Pancreas (tissue), 10 donors: ENCODE measurements around the gene CCDC88C. TPM values are rescaled to one million over a fixed set of nuclear protein-coding genes. Genes with fewer than 3 reads are reported as not detected.

Source experiments
- ATAC-seq, 4 donors: fragments of 200-7000 bp; cut with Tn5 transposase; one replicate each; pipeline versions ENCODE4 v1.8.0 to v1.9.1; 2020; ENCODE audit warnings: mild to moderate bottlenecking in 4 of 4, moderate library complexity in 4 of 4
- DNase-seq, 6 donors: peaks; one replicate each; pipeline ENCODE4 v3.0.0-alpha.2; 2020
- FAIRE-seq: peaks from 2 replicates; lab custom pipeline; 2012; peaks lifted over from hg19 to GRCh38; lab: Jason Lieb, UNC
- H3K27ac ChIP-seq, 4 donors: fragments of 200-600 bp; sonication (generic); 1 replicate in 3 of 4; 2 replicates in 1 of 4; pipeline versions ENCODE4 v1.5.0 to v1.8.0; 2020
- H3K27me3 ChIP-seq, 4 donors: fragments of 200-600 bp; one replicate each; pipeline ENCODE4 v1.8.0; 2021
- H3K36me3 ChIP-seq, 3 donors: fragments of 200-600 bp; sonication (generic) in 1 of 3; one replicate each; pipeline versions ENCODE4 v1.5.0 to v1.8.0; 2020 to 2021
- H3K4me1 ChIP-seq, 3 donors: fragments of 200-600 bp; one replicate each; pipeline ENCODE4 v1.8.0; 2021
- H3K4me3 ChIP-seq, 4 donors: fragments of 200-600 bp; sonication (generic) in 2 of 4; one replicate each; pipeline versions ENCODE4 v1.5.0 to v1.8.0; 2020 to 2021
- H3K9me3 ChIP-seq, 4 donors: fragments of 200-600 bp; one replicate each; pipeline ENCODE4 v1.8.0; 2021
- WGBS, 2 donors: extraction: QIAGEN DNeasy Blood & Tissue Kit; methylation state at CpG; one replicate each; pipeline ENCODE4 v1.1.7; 2013; 5-methylcytosine and 5-hydroxymethylcytosine counted together
- intact Hi-C, 3 donors: fragments of 100-400 bp; cut with DNase I; formaldehyde crosslinking; loops; one replicate each; pipeline versions ENCODE4 v1.11.1 to v1.14.2; 2022
- polyA plus RNA-seq, 2 donors: library from polyadenylated mRNA; stranded (reverse); fragments of 200-250 nt; gene quantifications; one replicate each; pipeline ENCODE4 v1.2.3, GENCODE V29; 2013
- total RNA-seq, 6 donors: library from RNA; stranded (reverse); fragmentation: NEBNext Ultra II Directional in 4 of 6; extraction: Animal tissue kit (Norgen Biotek cat#: 25700) in 4 of 6; gene quantifications; one replicate each; pipeline versions ENCODE4 v1.2.1 to v1.2.4, GENCODE V29; 2021 to 2023
- TF ChIP-seq, protein P1 (sequence below), 4 donors: fragments of 200-600 bp; sonication (generic) in 3 of 4; IDR thresholded peaks; one replicate each; pipeline versions ENCODE4 v1.5.0 to v1.8.0; 2021; ENCODE audit warnings: antibody characterized with exemption in 4 of 4
- donor health status: healthy with polysubstance abuse.
- donor health status: DM: no; HTN: no; CAD: no; lungs with moderate emphysema.
- donor health status: DM: no; HTN: no; CAD: no.
- donor health status: control.
- donor health status: control.
- donor health status: Bipolar disorder and iron deficiency.
- donor health status: DM: yes; HTN: yes; CAD: no.
- donor health status: DM: no; HTN: no; CAD: no.
- donor health status: DM: no; HTN: no; CAD: no.
- donor health status: DM: yes; HTN: yes; CAD: no.

CCDC88C gene
- total and polyA plus RNA-seq, 8 donors, result 10.3 to 20.2 (median 14.6) TPM

DNA sequence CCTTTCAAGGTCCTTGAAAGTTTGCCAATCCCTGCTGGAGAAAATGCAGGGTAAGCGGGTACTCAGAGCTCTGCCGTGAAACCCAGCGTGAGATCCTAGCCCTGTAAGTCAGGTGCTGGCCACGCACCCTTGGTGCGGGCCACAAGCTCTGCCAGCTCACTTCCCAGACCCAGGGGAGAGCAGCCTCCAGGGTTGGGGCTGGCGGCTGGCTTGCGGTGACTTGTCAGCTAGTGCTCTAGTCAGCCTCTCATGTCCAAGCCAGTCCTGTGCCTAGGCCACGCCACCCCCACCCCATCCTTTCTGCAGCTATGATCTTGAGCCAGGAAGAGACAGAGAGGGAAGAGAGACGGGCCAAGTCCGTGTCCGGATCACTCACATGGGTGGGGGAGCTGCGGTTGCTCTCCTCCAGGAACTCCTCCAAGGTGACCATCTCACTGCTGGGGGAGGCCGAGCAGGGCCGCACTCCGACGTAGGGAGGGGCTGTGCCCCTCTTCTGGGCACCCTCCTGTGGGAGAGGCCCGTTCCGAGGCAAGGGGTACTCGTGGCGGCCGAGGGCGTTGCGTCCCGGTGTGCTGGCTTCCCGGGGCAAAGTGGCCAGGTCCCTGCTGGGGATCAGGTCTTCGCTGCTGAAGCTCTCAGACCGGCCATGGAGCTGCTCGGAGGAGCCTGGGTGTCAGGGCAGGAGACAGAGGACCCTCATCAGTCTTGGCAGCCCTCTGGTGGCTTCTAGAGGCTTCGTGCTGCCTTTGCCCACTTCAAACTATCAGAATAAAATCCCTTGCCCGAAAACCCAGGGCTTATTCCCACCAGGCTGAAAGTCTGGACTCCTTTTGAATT lies 139.9 kb downstream of the CCDC88C start:
- Histone ChIP-seq H3K36me3 (peaks cover 0 to 41% (median 7%) of the 10 kb centered on the region in 3 donors), H3K4me3 (no peak overlapping the region), H3K27ac (no peak overlapping the region), H3K4me1 (no peaks in the 10 kb centered on the region), H3K27me3 (no peaks in the 10 kb centered on the region), H3K9me3 (no peaks in the 10 kb centered on the region)
- intact Hi-C loops, result loop anchor here in 1 of 3 donors (10.0 kb wide), 1 partner anchor 93 kb away; no protein-coding TSS in a partner anchor
- TF ChIP-seq, protein P1, sequence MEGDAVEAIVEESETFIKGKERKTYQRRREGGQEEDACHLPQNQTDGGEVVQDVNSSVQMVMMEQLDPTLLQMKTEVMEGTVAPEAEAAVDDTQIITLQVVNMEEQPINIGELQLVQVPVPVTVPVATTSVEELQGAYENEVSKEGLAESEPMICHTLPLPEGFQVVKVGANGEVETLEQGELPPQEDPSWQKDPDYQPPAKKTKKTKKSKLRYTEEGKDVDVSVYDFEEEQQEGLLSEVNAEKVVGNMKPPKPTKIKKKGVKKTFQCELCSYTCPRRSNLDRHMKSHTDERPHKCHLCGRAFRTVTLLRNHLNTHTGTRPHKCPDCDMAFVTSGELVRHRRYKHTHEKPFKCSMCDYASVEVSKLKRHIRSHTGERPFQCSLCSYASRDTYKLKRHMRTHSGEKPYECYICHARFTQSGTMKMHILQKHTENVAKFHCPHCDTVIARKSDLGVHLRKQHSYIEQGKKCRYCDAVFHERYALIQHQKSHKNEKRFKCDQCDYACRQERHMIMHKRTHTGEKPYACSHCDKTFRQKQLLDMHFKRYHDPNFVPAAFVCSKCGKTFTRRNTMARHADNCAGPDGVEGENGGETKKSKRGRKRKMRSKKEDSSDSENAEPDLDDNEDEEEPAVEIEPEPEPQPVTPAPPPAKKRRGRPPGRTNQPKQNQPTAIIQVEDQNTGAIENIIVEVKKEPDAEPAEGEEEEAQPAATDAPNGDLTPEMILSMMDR (IDR thresholded peaks at IDR 0.05), result no peak
- peak in 1 of 6 donors; percentile 65 for DNase-seq
- no peak for FAIRE-seq
- no peak for ATAC-seq
- WGBS, 2 donors, result 92 to 94% methylated on average over 29 to 30 of the region's 30 CpGs

DNA sequence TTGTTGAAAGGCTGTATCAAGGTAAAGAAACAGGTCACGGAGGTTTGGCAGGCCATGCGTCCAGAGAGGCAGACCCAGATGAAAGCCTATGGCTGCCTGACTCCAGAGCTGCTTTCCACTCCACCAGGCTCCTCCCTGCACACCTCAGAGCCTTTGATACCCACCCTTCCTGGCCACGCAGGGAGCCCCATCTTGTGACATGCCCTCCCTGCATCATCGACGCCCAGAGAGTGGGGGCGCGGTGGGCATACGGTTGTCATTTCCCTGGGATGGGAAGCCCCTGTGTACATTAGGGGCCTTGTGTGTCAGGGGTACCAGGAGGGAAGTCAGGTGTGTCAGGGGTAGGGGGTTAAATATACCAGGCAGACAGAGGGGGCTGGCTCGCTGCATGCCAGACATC lies 142.8 kb downstream of the CCDC88C start:
- TF ChIP-seq, protein P1 (IDR thresholded peaks at IDR 0.05), result no peak

DNA sequence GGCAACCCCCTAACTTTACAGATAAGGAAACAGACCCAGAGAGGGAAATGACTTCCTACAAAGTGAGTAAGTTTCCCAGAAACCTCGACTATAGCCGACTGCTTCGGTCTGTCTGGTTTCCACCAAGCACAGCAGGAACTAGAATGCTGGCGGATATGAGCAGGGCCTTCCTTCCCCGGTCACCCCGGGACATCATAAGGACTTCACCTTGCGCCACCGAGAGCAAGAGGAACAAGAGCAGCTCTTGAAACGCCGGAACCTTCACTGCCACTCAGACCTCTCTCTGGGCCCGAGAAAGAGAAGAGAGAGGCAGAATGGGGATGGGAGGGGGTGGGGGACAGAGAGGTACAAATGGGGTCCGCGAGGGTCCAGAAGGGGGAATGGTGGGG lies 143.7 kb downstream of the CCDC88C start:
- Histone ChIP-seq H3K9me3 (no peaks in the 10 kb centered on the region), H3K4me1 (no peaks in the 10 kb centered on the region), H3K27me3 (no peaks in the 10 kb centered on the region), H3K36me3 (peaks cover 0 to 41% (median 0%) of the 10 kb centered on the region in 3 donors), H3K27ac (no peak overlapping the region), H3K4me3 (no peak overlapping the region)
- TF ChIP-seq, protein P1 (IDR thresholded peaks at IDR 0.05), result no peak
- DNase-seq (no peak), ATAC-seq (no peak), FAIRE-seq (no peak)
- 89 to 96% methylated on average over 13 of the region's 13 CpGs for WGBS, 2 donors
- intact Hi-C loops, result loop anchor here in 1 of 3 donors (10.0 kb wide), 1 partner anchor 89 kb away; no protein-coding TSS in a partner anchor

More for the DNA sequence above, 142.8 kb downstream of the CCDC88C start:
- Histone ChIP-seq H3K27me3 (no peaks in the 10 kb centered on the region), H3K4me1 (no peaks in the 10 kb centered on the region), H3K9me3 (no peaks in the 10 kb centered on the region), H3K27ac (no peak overlapping the region), H3K4me3 (no peak overlapping the region), H3K36me3 (peaks cover 0 to 41% (median 0%) of the 10 kb centered on the region in 3 donors)
- DNase-seq (peak in 1 of 6 donors; percentile 31), ATAC-seq (no peak), FAIRE-seq (no peak)
- 92 to 95% methylated on average over 9 of the region's 9 CpGs for WGBS, 2 donors
- intact Hi-C loops, result loop anchor here in 1 of 3 donors (10.0 kb wide), 1 partner anchor 90 kb away; no protein-coding TSS in a partner anchor

DNA sequence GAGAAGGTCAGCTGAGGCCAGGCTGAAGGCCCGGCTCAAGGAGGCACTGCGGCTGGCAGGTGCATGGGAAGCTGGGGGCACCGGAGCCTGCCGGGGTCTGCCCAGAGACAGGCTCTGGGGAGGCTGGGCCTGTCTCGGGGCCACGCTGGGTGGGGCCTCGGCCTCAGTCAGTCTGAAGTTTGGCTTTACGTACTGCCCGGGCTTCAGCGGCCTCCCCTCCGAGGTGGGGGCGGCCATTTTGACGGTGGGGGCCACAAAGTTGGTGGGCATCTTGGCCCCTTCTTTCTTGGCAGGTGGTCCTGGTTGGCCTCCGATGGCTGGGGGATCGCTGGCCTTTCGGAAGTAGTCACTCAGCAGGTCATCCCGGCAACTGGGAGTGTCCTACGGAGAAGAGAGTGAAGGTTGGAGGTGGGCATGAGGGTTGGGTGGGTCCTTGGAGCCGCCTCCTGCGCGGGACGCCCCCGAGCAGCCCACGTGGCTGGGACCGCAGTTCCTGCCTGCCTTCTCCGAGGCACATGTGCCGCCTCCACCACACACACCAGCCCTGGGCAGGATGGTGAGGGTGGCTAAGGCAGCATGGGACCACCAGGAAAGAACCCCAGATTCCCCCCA lies 144.2 kb downstream of the CCDC88C start:
- FAIRE-seq (no peak), ATAC-seq (no peak), DNase-seq (peak in 1 of 6 donors; percentile 61)
- Histone ChIP-seq H3K9me3 (no peaks in the 10 kb centered on the region), H3K36me3 (peaks cover 0 to 40% (median 0%) of the 10 kb centered on the region in 3 donors), H3K4me3 (no peak overlapping the region), H3K4me1 (no peaks in the 10 kb centered on the region), H3K27me3 (no peaks in the 10 kb centered on the region), H3K27ac (no peak overlapping the region)
- intact Hi-C loops, result loop anchor here in 1 of 3 donors (10.0 kb wide), 1 partner anchor 89 kb away; no protein-coding TSS in a partner anchor
- 95 to 96% methylated on average over 26 to 27 of the region's 27 CpGs for WGBS, 2 donors
- TF ChIP-seq, protein P1 (IDR thresholded peaks at IDR 0.05), result no peak
